Neural cell (in vitro differentiated cells): ENCODE measurements around the gene OSBPL2. TPM values are rescaled to one million over a fixed set of nuclear protein-coding genes. Genes with fewer than 3 reads are reported as not detected.

Source experiments
- H2AFZ ChIP-seq: fragments of 200-600, 300-800 bp; sonication (generic), shearing (Covaris generic); 2 replicates; pipeline ENCODE4 v1.6.0; 2014; ENCODE audit warnings: low read depth, mild to moderate bottlenecking, antibody characterized with exemption, low read length, moderate library complexity
- H3F3A ChIP-seq: fragments of 200-600 bp; shearing (Covaris generic); 2 replicates; pipeline ENCODE4 v1.6.1; 2016; ENCODE audit warnings: mild to moderate bottlenecking, moderate library complexity, mixed read lengths, antibody characterized with exemption, low read length; ENCODE audit not compliant: insufficient read depth, poor library complexity, severe bottlenecking
- H3K27ac ChIP-seq: fragments of 200-600, 300-800 bp; sonication (generic), shearing (Covaris generic); 2 replicates; pipeline ENCODE4 v1.5.1; 2014; ENCODE audit warnings: mild to moderate bottlenecking, low read length, moderate library complexity
- H3K27me3 ChIP-seq: fragments of 300-800, 200-600 bp; sonication (generic), shearing (Covaris generic); 2 replicates; pipeline ENCODE4 v1.6.0; 2014; ENCODE audit warnings: mild to moderate bottlenecking, low read depth, low read length, moderate library complexity; ENCODE audit not compliant: insufficient read depth
- H3K36me3 ChIP-seq: fragments of 300-800, 200-600 bp; sonication (generic), shearing (Covaris generic); 2 replicates; pipeline ENCODE4 v1.5.1; 2014; ENCODE audit warnings: mild to moderate bottlenecking, antibody characterized with exemption, low read length, moderate library complexity; ENCODE audit not compliant: insufficient read depth
- H3K4me2 ChIP-seq: fragments of 300-800, 200-600 bp; sonication (generic), shearing (Covaris generic); 2 replicates; pipeline ENCODE4 v1.6.0; 2014; ENCODE audit warnings: mild to moderate bottlenecking, low read length
- H3K4me3 ChIP-seq: fragments of 300-800, 200-600 bp; sonication (generic), shearing (Covaris generic); 2 replicates; pipeline ENCODE4 v1.5.1; 2014; ENCODE audit warnings: mild to moderate bottlenecking, low read length, moderate library complexity
- H3K79me2 ChIP-seq: fragments of 200-600 bp; shearing (Covaris generic); replicated peaks from 2 replicates; pipeline ENCODE4 v1.6.0; 2014; ENCODE audit warnings: mild to moderate bottlenecking, low read length, moderate library complexity; ENCODE audit not compliant: insufficient read depth
- H3K9ac ChIP-seq: fragments of 300-800, 200-600 bp; sonication (generic), shearing (Covaris generic); 2 replicates; pipeline ENCODE4 v1.6.1; 2016; ENCODE audit warnings: mild to moderate bottlenecking, low read length, mixed read lengths
- H3K9me2 ChIP-seq: fragments of 200-600 bp; shearing (Covaris generic); 2 replicates; pipeline ENCODE4 v1.6.1; 2016; ENCODE audit warnings: mild to moderate bottlenecking, low read length, mixed read lengths; ENCODE audit not compliant: insufficient read depth
- H3K9me3 ChIP-seq: fragments of 200-600, 300-800 bp; sonication (generic), shearing (Covaris generic); 2 replicates; pipeline ENCODE4 v1.6.1; 2016; ENCODE audit warnings: mild to moderate bottlenecking, mixed run types, low read length, moderate library complexity, mixed read lengths
- H4K20me1 ChIP-seq: fragments of 200-600 bp; shearing (Covaris generic); 2 replicates; pipeline ENCODE4 v1.6.1; 2016; ENCODE audit warnings: mild to moderate bottlenecking, mixed run types; ENCODE audit not compliant: insufficient read depth
- CTCF ChIP-seq: fragments of 450-650 bp; IDR thresholded peaks from 2 replicates; pipeline ENCODE4 v1.5.1; 2014; ENCODE audit warnings: antibody characterized with exemption, mild to moderate bottlenecking, moderate library complexity; ENCODE audit not compliant: poor library complexity, severe bottlenecking
- EP300 ChIP-seq: fragments of 450-650 bp; conservative IDR thresholded peaks from 2 replicates; pipeline ENCODE4 v1.6.1; 2014; ENCODE audit warnings: antibody characterized with exemption, mild to moderate bottlenecking, moderate library complexity; ENCODE audit not compliant: poor library complexity, severe bottlenecking
- EZH2 ChIP-seq: fragments of 200-600, 300-800 bp; shearing (Covaris generic), sonication (generic); IDR thresholded peaks from 2 replicates; pipeline ENCODE4 v1.6.1; 2014; ENCODE audit warnings: antibody characterized with exemption, low read length, borderline replicate concordance, mild to moderate bottlenecking; ENCODE audit not compliant: insufficient read depth, poor library complexity, severe bottlenecking
- MXI1 ChIP-seq: fragments of 450-650 bp; conservative IDR thresholded peaks from 2 replicates; pipeline ENCODE4 v1.6.1; 2014; ENCODE audit warnings: antibody characterized with exemption, mild to moderate bottlenecking; ENCODE audit not compliant: poor library complexity, severe bottlenecking
- POLR2AphosphoS5 ChIP-seq: IDR thresholded peaks from 2 replicates; pipeline ENCODE4 v1.6.1; 2012
- RAD21 ChIP-seq: fragments of 450-650 bp; conservative IDR thresholded peaks from 2 replicates; pipeline ENCODE4 v1.6.1; 2014; ENCODE audit warnings: antibody characterized with exemption, mild to moderate bottlenecking, moderate library complexity
- REST ChIP-seq: IDR thresholded peaks from 2 replicates; pipeline ENCODE4 v1.6.1; 2012; ENCODE audit warnings: borderline replicate concordance
- SMC3 ChIP-seq: fragments of 450-650 bp; conservative IDR thresholded peaks from 2 replicates; pipeline ENCODE4 v1.6.1; 2014; ENCODE audit warnings: antibody characterized with exemption, mild to moderate bottlenecking, moderate library complexity; ENCODE audit not compliant: poor library complexity
- TAF1 ChIP-seq: IDR thresholded peaks from 2 replicates; pipeline ENCODE4 v1.6.1; 2012; ENCODE audit warnings: low read depth
- polyA plus RNA-seq: library from polyadenylated mRNA; depleted of rRNA; stranded (reverse); fragments of >200 nt; gene quantifications from 2 replicates; pipeline ENCODE4 v1.2.3, GENCODE V29; 2014

The OSBPL2 gene
- polyA plus RNA-seq, 1 donor from 2014 or later = 41.5 TPM

- Histone ChIP-seq H4K20me1 (no peaks in the 10 kb centered on the region), H3K36me3 (no peaks in the 10 kb centered on the region), H3K9me3 (no peaks in the 10 kb centered on the region), H3K4me2 (no peak overlapping the region), H3K27ac (no peak overlapping the region), H3F3A (no peaks in the 10 kb centered on the region), H3K9me2 (no peaks in the 10 kb centered on the region), H2AFZ (no peak overlapping the region), H3K27me3 (no peaks in the 10 kb centered on the region), H3K4me3 (no peak overlapping the region), H3K79me2 (peaks cover 60% of the 10 kb centered on the region), H3K9ac (no peak overlapping the region)
- no peak for TF ChIP-seq EP300
- TF ChIP-seq RAD21 = no peak
- no peak for TF ChIP-seq POLR2AphosphoS5
- TF ChIP-seq TAF1 = no peak
- TF ChIP-seq MXI1 = no peak
- no peak for TF ChIP-seq SMC3
- no peak for TF ChIP-seq CTCF
- no peak for TF ChIP-seq EZH2
- no peak for TF ChIP-seq REST
Observed at GRCh38 chr20:62244644-62245108, 6.4 kb downstream of the OSBPL2 start.

GRCh38 chr20:62245911-62246280, 7.6 kb downstream of the OSBPL2 start:
- H4K20me1 ChIP-seq = no peaks in the 10 kb centered on the region
- H3K9me3 ChIP-seq = no peaks in the 10 kb centered on the region
- TF ChIP-seq MXI1 (no peak), EP300 (no peak), SMC3 (no peak), RAD21 (no peak)
- no peaks in the 10 kb centered on the region for H3K36me3 ChIP-seq
- no peaks in the 10 kb centered on the region for H3K9me2 ChIP-seq
- H3F3A ChIP-seq = no peaks in the 10 kb centered on the region
- peaks cover 56% of the 10 kb centered on the region for H3K79me2 ChIP-seq
- H3K4me2 ChIP-seq = no peak overlapping the region
- no peak overlapping the region for H3K27ac ChIP-seq
- H3K9ac ChIP-seq = no peak overlapping the region
- H2AFZ ChIP-seq = no peak overlapping the region
- H3K4me3 ChIP-seq = no peak overlapping the region
- H3K27me3 ChIP-seq = no peaks in the 10 kb centered on the region

GRCh38 chr20:62246431-62246830, 8.1 kb downstream of the OSBPL2 start:
- Histone ChIP-seq H3K27me3 (no peaks in the 10 kb centered on the region), H3K4me3 (no peak overlapping the region), H3K36me3 (no peaks in the 10 kb centered on the region), H3K9me2 (no peaks in the 10 kb centered on the region), H3K4me2 (no peak overlapping the region), H2AFZ (no peak overlapping the region), H3F3A (no peaks in the 10 kb centered on the region), H3K27ac (no peak overlapping the region), H3K79me2 (peaks cover 54% of the 10 kb centered on the region), H4K20me1 (no peaks in the 10 kb centered on the region), H3K9ac (no peak overlapping the region), H3K9me3 (no peaks in the 10 kb centered on the region)
- TF ChIP-seq REST = no peak
- no peak for TF ChIP-seq SMC3
- no peak for TF ChIP-seq RAD21
- no peak for TF ChIP-seq TAF1
- TF ChIP-seq MXI1 = no peak
- no peak for TF ChIP-seq POLR2AphosphoS5
- no peak for TF ChIP-seq CTCF
- no peak for TF ChIP-seq EZH2
- TF ChIP-seq EP300 = no peak
